Natural killer cell (primary cell): ENCODE measurements around the gene TOP2B. TPM values are rescaled to one million over a fixed set of nuclear protein-coding genes. Genes with fewer than 3 reads are reported as not detected.

ENCODE experiments used
- ATAC-seq, 3 donors: fragments of 150-1000 bp in 2 of 3; fragments of 200-7000 bp in 1 of 3; cut with Tn5 transposase; 1 replicate in 1 of 3; 2 replicates in 2 of 3; pipeline ENCODE4 v1.10.0; 2021; ENCODE audit warnings: mild to moderate bottlenecking in 2 of 3, moderate library complexity in 2 of 3
- DNase-seq, 2 donors: peaks; one replicate each; pipeline versions ENCODE4 v3.0.0 to v3.0.0-alpha.2; 2013 to 2021; ENCODE audit warnings: mixed read lengths in 1 of 2
- H3K27ac ChIP-seq: one replicate; pipeline ENCODE4 v1.5.1; 2013; ENCODE audit warnings: mild to moderate bottlenecking, low read length
- H3K27me3 ChIP-seq: one replicate; pipeline ENCODE4 v1.6.1; 2013; ENCODE audit warnings: low read length; ENCODE audit not compliant: control insufficient read depth, insufficient read depth
- H3K36me3 ChIP-seq: one replicate; pipeline ENCODE4 v1.6.1; 2013; ENCODE audit warnings: low read length; ENCODE audit not compliant: control insufficient read depth, insufficient read depth
- H3K4me1 ChIP-seq: one replicate; pipeline ENCODE4 v1.6.1; 2013; ENCODE audit warnings: low read length; ENCODE audit not compliant: control insufficient read depth, insufficient read depth
- H3K4me3 ChIP-seq: one replicate; pipeline ENCODE4 v1.5.1; 2013; ENCODE audit warnings: low read length
- H3K9me3 ChIP-seq: one replicate; pipeline ENCODE4 v1.6.1; 2013; ENCODE audit warnings: low read length; ENCODE audit not compliant: control insufficient read depth, insufficient read depth
- H3K27ac Mint-ChIP-seq, 2 donors: one replicate each; pipeline ENCODE4 v1.8.0; 2022; ENCODE audit warnings: mild to moderate bottlenecking in 2 of 2, mixed read lengths in 2 of 2, moderate library complexity in 1 of 2
- H3K27me3 Mint-ChIP-seq, 2 donors: one replicate each; pipeline ENCODE4 v1.8.0; 2022; ENCODE audit warnings: low read depth in 2 of 2, mixed read lengths in 2 of 2
- H3K36me3 Mint-ChIP-seq: one replicate; pipeline ENCODE4 v1.8.0; 2022; ENCODE audit warnings: mixed read lengths
- H3K4me1 Mint-ChIP-seq, 2 donors: one replicate each; pipeline ENCODE4 v1.8.0; 2022; ENCODE audit warnings: mixed read lengths in 2 of 2
- H3K4me3 Mint-ChIP-seq: one replicate; pipeline ENCODE4 v1.8.0; 2022; ENCODE audit warnings: mild to moderate bottlenecking, moderate library complexity, mixed read lengths
- H3K9me3 Mint-ChIP-seq, 2 donors: one replicate each; pipeline ENCODE4 v1.8.0; 2022; ENCODE audit warnings: mixed read lengths in 2 of 2
- WGBS: methylation state at CpG from one replicate; pipeline ENCODE4 v1.1.7; 2013; ENCODE audit warnings: missing lambda C conversion rate; ENCODE audit not compliant: insufficient coverage; 5-methylcytosine and 5-hydroxymethylcytosine counted together
- intact Hi-C: fragments of 100-400 bp; cut with micrococcal nuclease; formaldehyde crosslinking; loops from one replicate; pipeline ENCODE4 v1.14.2; 2022
- total RNA-seq, 4 donors: library from RNA; stranded (reverse); fragments of 120-200 nt in 1 of 4; gene quantifications; one replicate each; pipeline versions ENCODE4 v1.2.3 to v1.2.4, GENCODE V29; 2013 to 2022
- TF ChIP-seq, protein P1 (sequence below): fragments of 200-600 bp; IDR thresholded peaks from one replicate; pipeline ENCODE4 v1.8.0; 2022; ENCODE audit warnings: antibody characterized with exemption

The TOP2B gene
- total RNA-seq, 3 donors from 2014 or later (not counting 1 experiment from before 2014, with no cell fraction given) = 126 to 180 (median 152) TPM

DNA sequence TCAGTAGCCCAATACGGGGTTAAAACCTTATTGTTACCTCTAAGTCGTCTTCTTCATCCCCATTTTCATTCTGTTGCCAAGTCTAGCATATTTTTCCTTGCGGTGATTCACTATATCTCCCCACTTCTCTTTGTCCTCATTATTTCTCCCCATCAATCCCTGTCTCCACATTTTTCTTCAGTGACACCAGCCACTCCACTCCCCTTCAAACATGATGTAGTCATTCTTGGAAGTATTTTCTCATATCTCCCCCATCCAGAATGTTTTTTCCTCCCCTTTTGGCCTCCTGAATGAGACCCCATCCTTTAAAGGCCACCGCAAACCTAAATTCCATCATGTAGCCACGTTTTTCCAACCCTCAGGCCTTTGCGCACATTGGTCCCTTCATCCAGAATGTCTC is 105.9 kb downstream of the TOP2B start:
- no peaks in the 10 kb centered on the region for H3K9me3 Mint-ChIP-seq
- no peak overlapping the region for H3K4me3 ChIP-seq
- ATAC-seq (no peak), DNase-seq (no peak)
- peaks cover 6% of the 10 kb centered on the region for H3K27me3 ChIP-seq
- no peaks in the 10 kb centered on the region for H3K36me3 Mint-ChIP-seq
- H3K9me3 ChIP-seq = no peaks in the 10 kb centered on the region
- peaks cover 0 to 5% of the 10 kb centered on the region in 2 donors for H3K27me3 Mint-ChIP-seq
- 82% methylated on average over 6 of the region's 6 CpGs for WGBS
- H3K4me1 Mint-ChIP-seq = no peaks in the 10 kb centered on the region
- no peaks in the 10 kb centered on the region for H3K4me1 ChIP-seq
- H3K27ac Mint-ChIP-seq = no peak overlapping the region
- TF ChIP-seq, protein P1, sequence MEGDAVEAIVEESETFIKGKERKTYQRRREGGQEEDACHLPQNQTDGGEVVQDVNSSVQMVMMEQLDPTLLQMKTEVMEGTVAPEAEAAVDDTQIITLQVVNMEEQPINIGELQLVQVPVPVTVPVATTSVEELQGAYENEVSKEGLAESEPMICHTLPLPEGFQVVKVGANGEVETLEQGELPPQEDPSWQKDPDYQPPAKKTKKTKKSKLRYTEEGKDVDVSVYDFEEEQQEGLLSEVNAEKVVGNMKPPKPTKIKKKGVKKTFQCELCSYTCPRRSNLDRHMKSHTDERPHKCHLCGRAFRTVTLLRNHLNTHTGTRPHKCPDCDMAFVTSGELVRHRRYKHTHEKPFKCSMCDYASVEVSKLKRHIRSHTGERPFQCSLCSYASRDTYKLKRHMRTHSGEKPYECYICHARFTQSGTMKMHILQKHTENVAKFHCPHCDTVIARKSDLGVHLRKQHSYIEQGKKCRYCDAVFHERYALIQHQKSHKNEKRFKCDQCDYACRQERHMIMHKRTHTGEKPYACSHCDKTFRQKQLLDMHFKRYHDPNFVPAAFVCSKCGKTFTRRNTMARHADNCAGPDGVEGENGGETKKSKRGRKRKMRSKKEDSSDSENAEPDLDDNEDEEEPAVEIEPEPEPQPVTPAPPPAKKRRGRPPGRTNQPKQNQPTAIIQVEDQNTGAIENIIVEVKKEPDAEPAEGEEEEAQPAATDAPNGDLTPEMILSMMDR = no peak
- no peak overlapping the region for H3K4me3 Mint-ChIP-seq
- H3K27ac ChIP-seq = no peak overlapping the region
- no peaks in the 10 kb centered on the region for H3K36me3 ChIP-seq
- intact Hi-C loops = no loop called here

DNA sequence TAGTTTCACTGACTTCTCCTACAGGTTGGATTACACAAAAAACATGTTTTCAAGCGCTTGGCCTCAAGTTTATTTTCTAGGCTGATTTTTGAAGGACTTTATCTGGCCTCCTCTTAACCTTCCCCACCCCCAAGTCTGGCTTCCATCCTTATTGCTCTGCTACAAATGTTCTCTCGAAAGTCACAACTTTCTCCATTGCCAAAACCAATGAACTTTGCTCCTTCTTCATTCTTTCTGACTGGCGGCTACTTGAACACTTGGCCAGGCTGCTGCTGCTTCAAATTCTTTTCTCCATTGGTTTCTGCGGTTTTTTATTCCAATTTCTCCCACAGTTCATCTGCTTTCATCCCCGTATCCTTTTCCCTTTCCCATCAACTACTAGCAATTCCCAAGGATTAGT is 106.6 kb downstream of the TOP2B start:
- Mint-ChIP-seq H3K9me3 (no peaks in the 10 kb centered on the region), H3K4me3 (no peak overlapping the region), H3K27me3 (peaks cover 0 to 5% of the 10 kb centered on the region in 2 donors), H3K36me3 (no peaks in the 10 kb centered on the region), H3K27ac (no peak overlapping the region), H3K4me1 (no peaks in the 10 kb centered on the region)
- DNase-seq (no peak), ATAC-seq (no peak)
- 83% methylated on average over 5 of the region's 5 CpGs for WGBS
- intact Hi-C loops = no loop called here
- no peaks in the 10 kb centered on the region for H3K36me3 ChIP-seq
- no peak overlapping the region for H3K4me3 ChIP-seq
- no peak overlapping the region for H3K27ac ChIP-seq
- peaks cover 6% of the 10 kb centered on the region for H3K27me3 ChIP-seq
- H3K4me1 ChIP-seq = no peaks in the 10 kb centered on the region
- no peaks in the 10 kb centered on the region for H3K9me3 ChIP-seq
- TF ChIP-seq, protein P1 = no peak

DNA sequence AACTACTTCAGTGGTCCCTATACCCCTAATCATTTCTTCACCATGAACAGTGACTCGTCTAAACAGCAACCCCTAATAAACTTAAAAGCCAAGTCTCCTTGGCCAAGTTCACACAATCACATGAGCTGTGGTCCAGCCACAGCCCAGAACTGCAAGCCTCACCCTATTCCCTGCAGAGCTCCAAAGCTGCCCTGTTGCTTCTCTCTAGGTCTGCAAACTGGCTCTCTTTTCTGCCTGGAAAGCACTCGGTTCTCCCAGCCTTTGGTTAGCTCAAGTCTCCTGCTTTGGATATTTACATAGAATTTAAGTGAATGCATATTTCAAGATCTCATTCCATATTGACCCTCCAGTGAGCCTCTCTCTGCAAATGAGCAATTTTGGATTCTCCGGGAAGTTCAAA is 107.0 kb downstream of the TOP2B start:
- intact Hi-C loops = no loop called here
- H3K36me3 Mint-ChIP-seq = no peaks in the 10 kb centered on the region
- no peak overlapping the region for H3K27ac ChIP-seq
- WGBS = 80% methylated on average over 3 of the region's 3 CpGs
- H3K4me3 ChIP-seq = no peak overlapping the region
- no peaks in the 10 kb centered on the region for H3K9me3 ChIP-seq
- DNase-seq (no peak), ATAC-seq (no peak)
- no peaks in the 10 kb centered on the region for H3K36me3 ChIP-seq
- no peaks in the 10 kb centered on the region for H3K4me1 Mint-ChIP-seq
- TF ChIP-seq, protein P1 = no peak
- H3K27me3 Mint-ChIP-seq = peaks cover 0 to 5% of the 10 kb centered on the region in 2 donors
- no peaks in the 10 kb centered on the region for H3K4me1 ChIP-seq
- H3K9me3 Mint-ChIP-seq = no peaks in the 10 kb centered on the region
- H3K27me3 ChIP-seq = peaks cover 6% of the 10 kb centered on the region
- H3K4me3 Mint-ChIP-seq = no peak overlapping the region
- no peak overlapping the region for H3K27ac Mint-ChIP-seq

DNA sequence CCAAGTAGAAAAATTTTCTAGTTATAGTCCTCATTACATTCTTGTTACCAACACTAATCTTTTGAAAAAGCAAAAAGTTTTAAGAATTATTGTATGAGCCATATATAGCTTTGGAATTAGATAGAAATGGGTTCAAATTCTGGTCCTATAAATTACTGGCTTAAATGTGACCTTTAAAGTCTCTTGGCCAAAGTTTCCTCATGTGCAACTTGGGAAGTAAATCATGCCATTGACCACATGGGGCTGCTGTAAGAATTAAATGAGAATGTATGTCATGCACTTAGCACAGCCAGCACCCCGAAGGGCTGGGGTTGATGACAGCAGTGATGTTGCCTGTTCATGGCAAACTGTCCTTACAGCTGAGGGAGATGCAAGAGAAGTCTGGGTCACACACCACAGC is 108.3 kb downstream of the TOP2B start:
- H3K9me3 ChIP-seq = no peaks in the 10 kb centered on the region
- TF ChIP-seq, protein P1 = no peak
- no peak overlapping the region for H3K27ac ChIP-seq
- intact Hi-C loops = no loop called here
- DNase-seq = no peak
- H3K9me3 Mint-ChIP-seq = no peaks in the 10 kb centered on the region
- H3K4me3 Mint-ChIP-seq = no peak overlapping the region
- ATAC-seq = no peak
- WGBS = 80% methylated on average over 1 of the region's 1 CpG
- no peaks in the 10 kb centered on the region for H3K36me3 Mint-ChIP-seq
- H3K4me1 ChIP-seq = no peaks in the 10 kb centered on the region
- H3K27me3 Mint-ChIP-seq = peaks cover 1 to 3% of the 10 kb centered on the region in 2 donors
- no peaks in the 10 kb centered on the region for H3K4me1 Mint-ChIP-seq
- H3K4me3 ChIP-seq = no peak overlapping the region
- H3K27ac Mint-ChIP-seq = no peak overlapping the region
- H3K27me3 ChIP-seq = peaks cover 6% of the 10 kb centered on the region
- no peaks in the 10 kb centered on the region for H3K36me3 ChIP-seq
